Activated CD8-positive, alpha-beta memory T cell treated with anti-CD3 and anti-CD28 coated beads, Interleukin-2, amount 10 ng/mL, durations not matched to agents 7 days and 5 days (primary cell): Measurements from ENCODE around the gene AGAP1. TPM values are rescaled to one million over a fixed set of nuclear protein-coding genes. Genes with fewer than 3 reads are reported as not detected.

Experiments used
- ATAC-seq: fragments of 150-1000 bp; cut with Tn5 transposase; one replicate; pipeline ENCODE4 v1.10.0; 2021; ENCODE audit warnings: moderate library complexity
- CTCF ChIA-PET: fragments of 350-600 bp; sonication (Branson Sonifier 250); formaldehyde crosslinking; loops from one replicate; lab custom pipeline; 2021; ENCODE audit warnings: antibody characterized with exemption; lab: Charles Lee
- DNase-seq: peaks from one replicate; pipeline ENCODE4 v3.0.0-alpha.2; 2020
- H3K27ac Mint-ChIP-seq: one replicate; pipeline ENCODE4 v1.8.0; 2021; ENCODE audit warnings: mild to moderate bottlenecking, mixed read lengths
- H3K27me3 Mint-ChIP-seq: one replicate; pipeline ENCODE4 v1.8.0; 2021; ENCODE audit warnings: mixed read lengths
- H3K36me3 Mint-ChIP-seq: one replicate; pipeline ENCODE4 v1.8.0; 2021; ENCODE audit warnings: mild to moderate bottlenecking, mixed read lengths
- H3K4me1 Mint-ChIP-seq: one replicate; pipeline ENCODE4 v1.8.0; 2021; ENCODE audit warnings: mixed read lengths
- H3K4me3 Mint-ChIP-seq: one replicate; pipeline ENCODE4 v1.8.0; 2021; ENCODE audit warnings: mild to moderate bottlenecking, moderate library complexity, mixed read lengths
- H3K9me3 Mint-ChIP-seq: one replicate; pipeline ENCODE4 v1.8.0; 2022; ENCODE audit warnings: low read depth, mixed read lengths
- total RNA-seq, 2 experiments: library from RNA; stranded (reverse); gene quantifications; one replicate each; pipeline ENCODE4 v1.2.3, GENCODE V29; 2021

The AGAP1 gene
- total RNA-seq, 2 experiments from 2014 or later, result 0.75 to 1.8 TPM

DNA sequence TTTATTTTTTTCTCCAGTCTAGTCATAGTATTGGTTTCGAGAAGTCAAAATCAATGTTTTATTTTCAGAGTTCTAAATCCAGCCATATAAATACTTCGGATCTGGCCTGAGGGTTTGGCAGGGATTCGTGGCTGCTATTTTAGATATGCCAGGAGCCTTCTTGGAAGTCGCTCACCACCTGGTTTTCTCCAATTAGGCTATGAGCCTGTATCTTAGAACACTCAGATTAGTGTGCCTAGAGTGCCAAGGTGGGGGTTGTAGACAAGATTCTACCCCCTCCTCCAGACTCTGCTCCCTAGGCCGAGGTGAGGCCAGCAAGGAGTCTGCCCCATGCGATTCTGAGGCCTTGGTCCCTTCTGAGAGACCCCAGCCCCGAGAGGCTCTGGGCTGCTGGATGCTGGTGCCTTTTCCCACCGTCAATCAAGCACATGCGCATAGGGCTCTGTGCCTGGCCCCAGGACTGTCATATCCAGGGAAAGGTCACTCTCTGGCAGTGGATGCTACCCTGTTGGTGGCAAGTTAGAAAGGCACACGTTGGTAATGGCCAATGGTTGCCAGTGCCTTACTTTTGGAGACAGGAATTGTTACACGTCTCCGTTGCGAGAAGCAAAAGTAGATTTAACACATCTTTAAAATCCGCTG is 197.1 kb downstream of the AGAP1 start:
- no peaks in the 10 kb centered on the region for H3K36me3 Mint-ChIP-seq
- no peaks in the 10 kb centered on the region for H3K9me3 Mint-ChIP-seq
- H3K27ac Mint-ChIP-seq, result no peak overlapping the region
- ATAC-seq (no peak), DNase-seq (no peak)
- no peak overlapping the region for H3K4me3 Mint-ChIP-seq
- no peaks in the 10 kb centered on the region for H3K4me1 Mint-ChIP-seq
- no peaks in the 10 kb centered on the region for H3K27me3 Mint-ChIP-seq
- CTCF ChIA-PET, result no interaction called here

DNA sequence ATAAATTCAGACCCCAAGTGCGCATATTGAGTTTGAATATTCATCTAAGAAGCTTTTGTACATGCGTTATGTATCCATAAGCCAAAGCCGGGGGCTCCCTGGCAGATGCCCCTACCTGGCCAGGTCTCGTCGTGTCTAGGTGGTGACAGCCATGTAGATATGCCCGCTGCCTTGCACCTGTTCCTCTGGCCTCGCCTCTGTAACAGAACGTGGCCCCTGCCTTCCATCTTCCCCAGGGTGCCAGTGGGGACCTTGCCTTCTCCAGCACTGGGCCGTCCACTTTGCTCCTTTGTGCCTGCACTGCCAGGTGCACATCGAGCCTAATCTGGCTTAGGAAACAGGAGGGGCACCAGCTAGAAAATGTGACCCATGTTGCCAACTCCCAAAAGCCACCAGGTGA is 198.2 kb downstream of the AGAP1 start:
- Mint-ChIP-seq H3K4me1 (no peaks in the 10 kb centered on the region), H3K9me3 (no peaks in the 10 kb centered on the region), H3K27me3 (no peaks in the 10 kb centered on the region), H3K4me3 (no peak overlapping the region), H3K36me3 (no peaks in the 10 kb centered on the region), H3K27ac (no peak overlapping the region)
- CTCF ChIA-PET, result no interaction called here
- ATAC-seq (no peak), DNase-seq (no peak)

DNA sequence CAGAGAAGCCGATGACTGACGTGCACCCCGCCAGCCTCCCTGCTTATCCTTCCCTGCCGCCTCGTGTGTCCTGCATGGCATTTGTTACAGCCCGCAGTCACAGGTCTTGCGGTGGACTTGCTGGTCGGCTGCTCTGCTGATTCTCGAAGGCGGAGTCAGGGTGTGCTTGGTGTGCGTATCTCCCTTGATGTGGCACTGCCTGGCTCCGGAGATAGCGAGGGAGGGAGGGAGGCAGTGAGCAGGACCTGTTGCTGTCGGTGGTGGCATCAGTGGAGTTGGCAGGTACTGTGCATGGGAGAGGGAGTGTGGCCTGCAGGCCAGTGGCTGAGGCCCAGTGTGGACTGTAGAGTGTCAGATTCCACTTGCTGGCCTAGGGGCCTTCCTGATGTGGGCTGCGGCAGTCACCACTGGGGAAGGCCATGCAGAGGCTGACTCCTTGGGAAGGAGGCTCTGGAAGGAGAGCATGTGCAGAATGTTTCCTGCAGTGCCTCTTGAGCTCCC is 198.9 kb downstream of the AGAP1 start:
- H3K36me3 Mint-ChIP-seq, result no peaks in the 10 kb centered on the region
- no peaks in the 10 kb centered on the region for H3K9me3 Mint-ChIP-seq
- no peaks in the 10 kb centered on the region for H3K27me3 Mint-ChIP-seq
- no peak for ATAC-seq
- DNase-seq, result no peak
- H3K27ac Mint-ChIP-seq, result no peak overlapping the region
- CTCF ChIA-PET, result no interaction called here
- no peak overlapping the region for H3K4me3 Mint-ChIP-seq
- no peaks in the 10 kb centered on the region for H3K4me1 Mint-ChIP-seq

DNA sequence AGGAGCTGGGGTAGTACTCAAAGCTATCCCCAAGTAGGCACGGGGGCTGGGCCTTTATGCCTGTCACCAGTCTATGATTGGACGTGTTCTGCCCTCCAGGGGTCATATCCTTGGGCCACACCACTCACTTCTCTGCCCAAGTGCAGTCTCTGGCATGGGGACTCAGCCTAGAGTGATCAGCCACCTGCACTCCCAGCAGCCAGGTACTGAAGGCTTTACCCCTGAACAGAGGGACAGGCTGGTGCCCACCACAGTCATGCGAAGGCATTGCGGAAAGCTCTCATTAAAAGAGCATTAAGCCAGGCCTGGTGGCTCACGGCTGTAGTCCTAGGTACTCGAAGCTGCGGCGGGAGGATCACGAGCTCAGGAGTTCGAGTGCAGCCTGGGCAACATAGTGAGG is 199.4 kb downstream of the AGAP1 start:
- Mint-ChIP-seq H3K27me3 (no peaks in the 10 kb centered on the region), H3K9me3 (no peaks in the 10 kb centered on the region), H3K4me3 (no peak overlapping the region), H3K36me3 (no peaks in the 10 kb centered on the region), H3K4me1 (no peaks in the 10 kb centered on the region), H3K27ac (no peak overlapping the region)
- CTCF ChIA-PET, result no interaction called here
- no peak for ATAC-seq
- DNase-seq, result no peak

DNA sequence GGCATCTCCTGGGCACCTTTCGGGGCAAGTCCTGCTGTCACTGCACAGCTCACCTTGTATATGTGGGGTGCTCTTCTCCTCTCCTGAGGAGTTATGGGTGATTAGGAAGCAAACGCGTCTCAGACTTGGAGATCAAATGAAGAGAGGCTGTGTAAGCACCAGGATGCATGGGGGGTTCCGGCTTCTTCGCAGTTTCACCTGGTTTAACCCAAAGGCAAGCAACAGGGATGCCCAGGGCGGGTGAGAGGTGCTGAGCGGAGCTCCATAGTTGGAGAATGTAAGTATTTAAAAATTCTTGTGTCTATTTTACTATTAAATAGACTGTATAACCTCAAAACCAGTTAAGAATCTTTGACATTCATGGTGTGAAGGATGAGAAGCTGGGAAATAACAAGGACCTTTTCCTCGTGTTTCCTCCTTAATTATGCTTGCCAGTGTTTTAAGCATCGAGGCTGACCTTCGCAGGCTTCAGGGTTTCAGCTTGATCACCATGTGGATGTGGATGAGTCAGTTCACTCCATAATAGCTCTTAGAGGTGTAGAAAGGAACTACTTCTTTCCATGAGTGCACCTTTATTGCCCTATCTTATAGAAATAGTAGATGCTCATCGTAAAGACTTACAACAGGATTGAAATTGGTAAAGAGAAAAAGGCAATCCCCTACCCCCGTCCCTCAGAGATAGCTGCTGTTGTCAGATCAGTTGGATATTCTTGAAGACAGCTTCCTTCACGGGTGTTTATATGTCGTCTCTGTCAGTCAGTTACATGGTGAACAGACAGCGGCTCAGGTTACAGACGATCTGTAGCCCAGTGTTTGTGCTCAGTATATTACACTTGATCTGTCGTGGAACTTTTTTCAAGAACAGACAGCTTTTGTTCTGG is 201.1 kb downstream of the AGAP1 start:
- H3K36me3 Mint-ChIP-seq, result no peaks in the 10 kb centered on the region
- H3K4me3 Mint-ChIP-seq, result no peak overlapping the region
- no peaks in the 10 kb centered on the region for H3K4me1 Mint-ChIP-seq
- ATAC-seq (no peak), DNase-seq (no peak)
- no peaks in the 10 kb centered on the region for H3K9me3 Mint-ChIP-seq
- CTCF ChIA-PET, result interaction anchor here (1.0 kb wide), 1 partner anchor 12 kb away, joined by 3 read pairs; no protein-coding TSS in a partner anchor
- no peak overlapping the region for H3K27ac Mint-ChIP-seq
- H3K27me3 Mint-ChIP-seq, result no peaks in the 10 kb centered on the region

DNA sequence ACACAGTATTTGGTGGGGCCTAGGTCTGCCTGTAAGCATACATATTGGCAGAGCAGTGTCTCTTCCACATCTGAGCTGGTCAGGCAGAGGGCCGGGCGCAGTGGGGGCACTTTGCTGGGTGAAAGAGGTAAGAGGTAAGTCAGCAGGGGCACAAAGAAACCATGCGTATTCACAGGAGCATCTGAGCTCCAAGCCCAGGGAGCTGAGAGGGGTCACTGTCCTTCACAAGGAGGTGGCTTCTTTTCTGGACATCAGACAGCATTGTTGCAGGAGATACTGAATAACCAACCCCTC is 201.7 kb downstream of the AGAP1 start:
- no peak overlapping the region for H3K4me3 Mint-ChIP-seq
- H3K36me3 Mint-ChIP-seq, result no peaks in the 10 kb centered on the region
- no peak for ATAC-seq
- no peaks in the 10 kb centered on the region for H3K4me1 Mint-ChIP-seq
- H3K27me3 Mint-ChIP-seq, result no peaks in the 10 kb centered on the region
- no peak overlapping the region for H3K27ac Mint-ChIP-seq
- CTCF ChIA-PET, result no interaction called here
- no peak for DNase-seq
- no peaks in the 10 kb centered on the region for H3K9me3 Mint-ChIP-seq

DNA sequence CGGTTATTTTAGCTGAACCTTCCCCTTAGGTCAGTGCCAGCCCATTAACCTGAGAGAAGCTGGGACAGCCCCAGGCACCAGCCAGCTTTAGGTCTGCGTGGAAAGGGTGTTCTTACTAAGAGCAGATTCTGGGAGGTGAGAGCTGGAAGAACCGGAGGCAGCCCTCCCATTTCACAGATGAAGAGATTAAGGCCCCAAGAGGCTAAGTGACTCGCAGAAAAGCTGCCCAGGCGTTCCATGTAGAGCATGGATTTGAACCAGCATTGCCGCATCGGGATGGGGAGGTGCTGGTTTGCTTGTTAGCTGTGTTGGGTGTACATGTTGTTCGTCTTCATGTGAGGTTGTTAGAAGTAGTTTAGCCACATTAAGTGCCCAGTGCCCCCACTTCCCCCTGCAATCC is 203.2 kb downstream of the AGAP1 start:
- CTCF ChIA-PET, result no interaction called here
- no peaks in the 10 kb centered on the region for H3K27me3 Mint-ChIP-seq

DNA sequence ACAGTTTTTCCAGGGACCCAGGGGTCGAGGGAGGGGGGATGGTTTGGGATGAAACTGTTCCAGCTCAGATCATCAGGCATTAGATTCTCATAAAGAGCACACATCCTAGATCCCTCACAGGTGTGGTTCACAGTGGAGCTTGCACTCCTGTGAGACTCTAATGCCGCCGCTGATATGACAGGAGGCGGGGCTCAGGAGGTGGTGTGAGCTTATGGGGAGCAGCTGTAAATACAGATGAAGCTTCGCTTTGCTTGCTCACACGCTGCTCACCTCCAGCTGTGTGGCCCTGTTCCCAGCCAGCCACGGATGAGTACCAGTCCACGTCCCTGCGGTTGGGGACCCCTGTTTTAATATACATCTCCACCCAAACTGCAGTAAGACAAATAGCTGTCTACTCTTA is 204.2 kb downstream of the AGAP1 start:
- ATAC-seq, result no peak
- no peaks in the 10 kb centered on the region for H3K4me1 Mint-ChIP-seq
- no peak overlapping the region for H3K4me3 Mint-ChIP-seq
- H3K27me3 Mint-ChIP-seq, result no peaks in the 10 kb centered on the region
- H3K36me3 Mint-ChIP-seq, result no peaks in the 10 kb centered on the region
- DNase-seq, result no peak
- no peaks in the 10 kb centered on the region for H3K9me3 Mint-ChIP-seq
- H3K27ac Mint-ChIP-seq, result no peak overlapping the region
- CTCF ChIA-PET, result interaction anchor here (1.1 kb wide), 1 partner anchor 48 kb away, joined by 3 read pairs; no protein-coding TSS in a partner anchor

More for the DNA sequence above, 203.2 kb downstream of the AGAP1 start:
- Mint-ChIP-seq H3K4me1 (no peaks in the 10 kb centered on the region), H3K27ac (no peak overlapping the region), H3K36me3 (no peaks in the 10 kb centered on the region), H3K4me3 (no peak overlapping the region), H3K9me3 (no peaks in the 10 kb centered on the region)
- ATAC-seq (no peak), DNase-seq (no peak)

DNA sequence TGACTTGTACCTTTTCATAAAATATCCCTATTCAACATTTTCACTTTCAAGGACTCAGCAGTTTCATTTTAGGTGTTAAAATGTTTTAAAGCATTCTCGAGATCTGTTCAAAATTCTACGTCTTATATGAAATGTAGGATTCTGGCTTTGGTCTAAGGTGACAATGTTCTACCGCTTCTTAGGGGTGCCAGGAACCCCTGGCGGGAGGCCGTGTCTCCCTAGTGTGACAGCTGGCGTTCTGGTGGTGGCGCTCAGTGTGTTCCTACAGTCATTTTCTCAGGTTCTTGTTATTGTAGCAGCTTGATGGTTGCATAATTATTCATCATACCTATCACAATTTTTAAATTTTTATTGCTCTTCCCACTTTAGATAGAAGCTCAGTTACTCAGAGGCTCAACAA is 204.6 kb downstream of the AGAP1 start:
- DNase-seq, result no peak
- Mint-ChIP-seq H3K4me1 (no peaks in the 10 kb centered on the region), H3K27ac (no peak overlapping the region), H3K36me3 (no peaks in the 10 kb centered on the region), H3K27me3 (no peaks in the 10 kb centered on the region), H3K9me3 (no peaks in the 10 kb centered on the region), H3K4me3 (no peak overlapping the region)
- no peak for ATAC-seq
- CTCF ChIA-PET, result interaction anchor here (1.1 kb wide), 1 partner anchor 48 kb away, joined by 3 read pairs; no protein-coding TSS in a partner anchor

DNA sequence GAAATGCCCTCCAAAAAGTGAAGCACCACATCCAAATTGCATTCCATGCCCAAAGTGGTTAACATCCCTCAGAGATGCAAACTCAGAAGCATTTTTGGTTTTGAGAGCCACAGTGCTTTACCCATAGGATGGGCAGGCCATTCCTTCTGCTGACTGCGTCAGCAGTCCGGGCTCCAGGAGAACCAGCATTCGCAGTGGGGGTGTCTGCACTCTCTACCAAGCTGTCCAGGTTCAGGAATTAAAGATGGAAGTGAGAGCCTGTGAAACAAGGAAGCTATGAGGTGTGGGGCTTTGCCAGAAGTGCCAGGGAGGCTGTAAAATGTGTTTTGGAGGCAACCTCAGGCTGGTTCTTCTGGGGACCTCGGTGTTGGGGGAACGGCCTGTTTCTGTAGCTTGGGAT is 205.7 kb downstream of the AGAP1 start:
- no peaks in the 10 kb centered on the region for H3K36me3 Mint-ChIP-seq
- no peaks in the 10 kb centered on the region for H3K9me3 Mint-ChIP-seq
- H3K27me3 Mint-ChIP-seq, result no peaks in the 10 kb centered on the region
- CTCF ChIA-PET, result no interaction called here
- no peak overlapping the region for H3K4me3 Mint-ChIP-seq
- no peaks in the 10 kb centered on the region for H3K4me1 Mint-ChIP-seq
- no peak for DNase-seq
- ATAC-seq, result no peak
- H3K27ac Mint-ChIP-seq, result no peak overlapping the region

DNA sequence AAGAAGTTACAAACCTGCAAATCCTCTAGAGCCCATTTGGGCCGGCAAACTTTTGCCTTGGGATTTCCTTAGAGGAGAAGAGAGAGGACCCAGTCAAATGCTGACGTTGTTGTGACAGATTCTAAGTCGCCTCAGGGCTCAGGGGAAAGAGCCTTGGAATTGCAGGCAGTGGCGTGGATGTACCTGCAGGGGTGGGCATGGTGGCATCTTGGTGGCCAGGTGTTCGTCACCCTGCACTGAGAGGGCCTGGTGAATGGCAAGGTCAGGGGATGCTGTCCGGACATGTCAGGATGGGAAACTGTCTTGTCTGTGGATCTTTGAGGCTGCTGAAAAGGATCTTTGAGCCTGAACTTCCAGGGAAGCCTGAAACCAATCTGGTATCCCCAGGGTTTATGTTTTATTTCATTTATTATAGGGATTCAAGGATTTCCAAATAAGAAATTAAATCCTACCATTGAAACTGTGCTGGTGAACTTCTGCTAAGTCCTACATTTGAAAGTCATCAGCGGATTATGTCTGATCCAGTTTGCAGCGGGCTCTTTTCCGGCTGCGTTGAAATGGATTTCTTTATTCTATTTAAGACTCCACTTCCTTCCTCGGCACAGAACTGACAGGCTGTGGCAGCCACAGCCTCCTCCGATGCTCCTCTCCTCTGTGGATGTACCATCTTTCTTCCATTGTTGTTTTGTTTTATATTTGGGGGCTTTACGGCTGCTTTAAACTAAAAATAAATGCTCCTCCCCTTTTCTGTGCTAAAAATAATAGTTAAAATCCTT is 207.6 kb downstream of the AGAP1 start:
- DNase-seq, result no peak
- Mint-ChIP-seq H3K27ac (no peak overlapping the region), H3K4me1 (no peaks in the 10 kb centered on the region), H3K27me3 (no peaks in the 10 kb centered on the region), H3K9me3 (no peaks in the 10 kb centered on the region), H3K4me3 (no peak overlapping the region), H3K36me3 (no peaks in the 10 kb centered on the region)
- ATAC-seq, result no peak
- CTCF ChIA-PET, result no interaction called here

DNA sequence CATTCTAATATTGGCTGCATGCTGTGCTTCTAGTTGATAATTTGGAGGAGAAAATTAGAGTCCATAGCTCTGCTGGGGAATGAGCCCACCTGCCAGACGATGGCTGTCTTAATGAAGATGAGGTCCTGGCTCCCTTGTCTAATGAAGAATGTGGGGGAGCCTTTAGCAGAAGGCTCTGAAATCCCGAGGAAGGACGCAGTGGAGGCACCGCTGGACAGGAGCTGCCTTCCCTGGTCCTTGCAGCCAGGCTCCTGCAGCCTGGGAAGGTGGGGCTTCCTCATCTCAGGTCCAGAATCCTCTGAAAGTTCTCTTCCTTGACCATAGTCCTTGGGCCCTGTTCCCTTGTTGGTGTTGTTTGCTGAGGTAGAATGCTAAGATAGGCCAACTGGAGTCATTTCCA is 208.3 kb downstream of the AGAP1 start:
- Mint-ChIP-seq H3K27ac (no peak overlapping the region), H3K4me3 (no peak overlapping the region), H3K9me3 (no peaks in the 10 kb centered on the region), H3K27me3 (no peaks in the 10 kb centered on the region), H3K4me1 (no peaks in the 10 kb centered on the region), H3K36me3 (no peaks in the 10 kb centered on the region)
- DNase-seq (no peak), ATAC-seq (no peak)
- CTCF ChIA-PET, result no interaction called here

DNA sequence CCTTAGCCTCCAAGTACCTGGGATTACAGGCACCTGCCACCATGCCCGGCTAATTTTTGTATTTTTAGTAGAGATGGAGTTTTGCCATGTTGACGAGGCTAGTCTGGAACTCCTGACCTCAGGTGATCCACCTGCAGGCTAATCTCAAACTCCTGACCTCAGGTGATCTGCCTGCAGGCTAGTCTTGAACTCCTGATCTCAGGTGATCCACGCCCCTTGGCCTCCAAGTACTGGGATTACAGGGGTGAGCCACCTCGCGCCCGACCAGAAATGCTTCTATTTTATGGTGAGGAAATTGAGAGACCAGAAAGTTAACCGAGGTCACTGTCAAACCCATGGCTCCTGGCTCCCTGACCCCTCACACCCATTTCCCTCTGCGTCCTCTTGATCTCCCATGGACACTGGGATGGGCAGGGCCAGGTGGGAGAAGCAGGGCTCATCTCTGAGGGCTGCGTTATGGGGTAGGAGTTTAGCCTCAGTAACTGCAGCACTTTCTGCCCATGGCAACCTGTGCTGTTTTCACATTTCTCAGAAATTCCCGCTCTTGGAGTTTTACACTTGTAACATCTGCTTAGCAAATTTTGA is 210.0 kb downstream of the AGAP1 start:
- no peaks in the 10 kb centered on the region for H3K4me1 Mint-ChIP-seq
- DNase-seq (no peak), ATAC-seq (no peak)
- H3K27ac Mint-ChIP-seq, result no peak overlapping the region
- H3K36me3 Mint-ChIP-seq, result no peaks in the 10 kb centered on the region
- no peaks in the 10 kb centered on the region for H3K9me3 Mint-ChIP-seq
- CTCF ChIA-PET, result no interaction called here
- H3K27me3 Mint-ChIP-seq, result no peaks in the 10 kb centered on the region
- H3K4me3 Mint-ChIP-seq, result no peak overlapping the region
